ENCODE measurements around the gene SH3BGRL2.

DNA sequence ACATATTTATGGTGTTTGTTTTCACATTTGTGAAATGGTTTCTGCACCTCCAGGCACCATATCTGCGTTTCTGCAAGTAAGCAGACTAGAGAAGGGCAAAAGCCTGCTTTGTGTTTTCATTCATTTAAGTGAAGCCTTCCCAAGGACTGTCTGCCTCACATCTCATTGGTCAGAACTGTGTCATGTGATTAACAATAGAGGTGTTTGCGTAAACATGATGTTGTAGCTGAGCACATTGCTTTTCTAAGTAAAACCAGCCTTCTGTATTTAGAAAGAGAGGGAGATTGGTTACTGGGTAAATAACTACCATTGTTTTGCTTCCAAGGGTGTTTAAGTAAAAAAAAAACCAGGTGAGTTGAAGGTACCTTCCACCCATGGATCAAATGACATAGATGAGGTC is 39.7 kb downstream of the SH3BGRL2 start:
- TF ChIP-seq CEBPB (IDR thresholded peaks at IDR 0.05) (no peak), CREB1 (IDR thresholded peaks at IDR 0.05; ENCODE audit: low read depth) (no peak), YY1 (IDR thresholded peaks at IDR 0.05; ENCODE audit: low read depth) (no peak), FOXM1 (IDR thresholded peaks at IDR 0.05; ENCODE audit: borderline replicate concordance, low read depth) (no peak), TAF1 (IDR thresholded peaks at IDR 0.05; ENCODE audit: low read depth) (no peak)
- TF ChIP-seq, protein P1, sequence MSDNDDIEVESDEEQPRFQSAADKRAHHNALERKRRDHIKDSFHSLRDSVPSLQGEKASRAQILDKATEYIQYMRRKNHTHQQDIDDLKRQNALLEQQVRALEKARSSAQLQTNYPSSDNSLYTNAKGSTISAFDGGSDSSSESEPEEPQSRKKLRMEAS (IDR thresholded peaks at IDR 0.05): no peak
- TF ChIP-seq, protein P2, sequence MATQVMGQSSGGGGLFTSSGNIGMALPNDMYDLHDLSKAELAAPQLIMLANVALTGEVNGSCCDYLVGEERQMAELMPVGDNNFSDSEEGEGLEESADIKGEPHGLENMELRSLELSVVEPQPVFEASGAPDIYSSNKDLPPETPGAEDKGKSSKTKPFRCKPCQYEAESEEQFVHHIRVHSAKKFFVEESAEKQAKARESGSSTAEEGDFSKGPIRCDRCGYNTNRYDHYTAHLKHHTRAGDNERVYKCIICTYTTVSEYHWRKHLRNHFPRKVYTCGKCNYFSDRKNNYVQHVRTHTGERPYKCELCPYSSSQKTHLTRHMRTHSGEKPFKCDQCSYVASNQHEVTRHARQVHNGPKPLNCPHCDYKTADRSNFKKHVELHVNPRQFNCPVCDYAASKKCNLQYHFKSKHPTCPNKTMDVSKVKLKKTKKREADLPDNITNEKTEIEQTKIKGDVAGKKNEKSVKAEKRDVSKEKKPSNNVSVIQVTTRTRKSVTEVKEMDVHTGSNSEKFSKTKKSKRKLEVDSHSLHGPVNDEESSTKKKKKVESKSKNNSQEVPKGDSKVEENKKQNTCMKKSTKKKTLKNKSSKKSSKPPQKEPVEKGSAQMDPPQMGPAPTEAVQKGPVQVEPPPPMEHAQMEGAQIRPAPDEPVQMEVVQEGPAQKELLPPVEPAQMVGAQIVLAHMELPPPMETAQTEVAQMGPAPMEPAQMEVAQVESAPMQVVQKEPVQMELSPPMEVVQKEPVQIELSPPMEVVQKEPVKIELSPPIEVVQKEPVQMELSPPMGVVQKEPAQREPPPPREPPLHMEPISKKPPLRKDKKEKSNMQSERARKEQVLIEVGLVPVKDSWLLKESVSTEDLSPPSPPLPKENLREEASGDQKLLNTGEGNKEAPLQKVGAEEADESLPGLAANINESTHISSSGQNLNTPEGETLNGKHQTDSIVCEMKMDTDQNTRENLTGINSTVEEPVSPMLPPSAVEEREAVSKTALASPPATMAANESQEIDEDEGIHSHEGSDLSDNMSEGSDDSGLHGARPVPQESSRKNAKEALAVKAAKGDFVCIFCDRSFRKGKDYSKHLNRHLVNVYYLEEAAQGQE (IDR thresholded peaks at IDR 0.05; ENCODE audit: low read depth): no peak

Data from Ishikawa (cell line).